Mesodermal cell (in vitro differentiated cells): ENCODE results near the gene NRM.

Source experiments
- H3K27ac ChIP-seq: 2 replicates; pipeline ENCODE4 v1.7.0; 2013; ENCODE audit warnings: mild to moderate bottlenecking, low read depth, low read length, moderate library complexity; ENCODE audit not compliant: severe bottlenecking
- H3K36me3 ChIP-seq: 2 replicates; pipeline ENCODE4 v1.7.1; 2013; ENCODE audit warnings: mild to moderate bottlenecking, low read length, moderate library complexity; ENCODE audit not compliant: control insufficient read depth, insufficient read depth
- H3K4me1 ChIP-seq: one replicate; pipeline ENCODE4 v1.7.1; 2013; ENCODE audit warnings: mild to moderate bottlenecking, low read length; ENCODE audit not compliant: insufficient read depth, control insufficient read depth, poor library complexity, severe bottlenecking
- H3K4me3 ChIP-seq: 2 replicates; pipeline ENCODE4 v1.7.0; 2013; ENCODE audit warnings: low read length, control low read depth, mild to moderate bottlenecking; ENCODE audit not compliant: insufficient read depth, poor library complexity, severe bottlenecking; ENCODE audit errors: extremely low read depth
- H3K9me3 ChIP-seq: 2 replicates; pipeline ENCODE4 v1.7.1; 2013; ENCODE audit warnings: mild to moderate bottlenecking, low read length, moderate library complexity; ENCODE audit not compliant: control insufficient read depth
- WGBS, 2 experiments: methylation state at CpG; one replicate each; pipeline ENCODE4 v1.1.5; 2013; ENCODE audit warnings: missing lambda C conversion rate in 2 of 2; ENCODE audit not compliant: insufficient coverage in 2 of 2; 5-methylcytosine and 5-hydroxymethylcytosine counted together

NRM gene

DNA sequence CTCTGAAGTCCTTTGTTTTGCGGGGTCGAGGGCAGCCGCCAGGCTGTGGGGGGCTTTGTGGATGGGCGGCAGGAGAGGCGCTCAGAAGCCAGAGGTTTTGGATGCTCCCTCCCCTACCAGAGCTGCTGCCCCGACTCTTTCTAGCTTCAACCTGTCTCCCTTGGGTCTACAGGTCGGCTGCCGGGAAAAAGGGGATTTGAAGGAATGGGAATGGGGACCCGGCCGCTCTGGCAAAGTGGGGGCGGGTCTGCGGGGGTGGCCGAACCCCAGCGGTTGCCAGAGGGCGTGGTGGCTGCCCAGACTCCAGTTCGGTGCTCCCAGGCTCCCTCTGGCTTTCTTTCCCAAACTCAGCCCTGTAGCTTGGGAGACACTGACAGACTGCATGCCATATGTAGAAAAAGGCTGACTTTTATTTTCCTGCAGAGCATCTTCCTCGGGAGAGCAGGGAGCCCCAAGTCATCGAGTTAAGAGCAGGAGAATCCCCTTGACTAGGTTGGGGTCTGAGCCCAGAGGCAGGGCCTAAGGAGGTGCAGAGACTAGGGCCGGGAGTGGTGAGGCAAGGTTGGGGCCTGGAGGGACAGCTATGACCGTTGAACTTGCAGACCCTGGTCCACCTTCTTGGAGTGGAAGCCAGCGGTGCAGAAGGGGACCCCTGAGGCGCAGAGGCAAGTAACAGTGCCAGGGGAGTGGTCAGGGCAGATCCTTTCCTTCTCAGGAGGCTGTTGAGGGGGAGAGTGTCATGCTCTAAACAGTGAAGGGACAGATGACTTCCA, 2.9 kb downstream of the NRM start:
- Histone ChIP-seq H3K36me3 (peaks cover 32% of the 10 kb centered on the region), H3K4me3 (peak overlapping the region; percentile 68), H3K9me3 (no peaks in the 10 kb centered on the region), H3K27ac (peak overlapping the region; percentile 95), H3K4me1 (peaks cover 27% of the 10 kb centered on the region)
- WGBS, 2 experiments, result 25 to 41% methylated on average over 11 to 15 of the region's 22 CpGs

DNA sequence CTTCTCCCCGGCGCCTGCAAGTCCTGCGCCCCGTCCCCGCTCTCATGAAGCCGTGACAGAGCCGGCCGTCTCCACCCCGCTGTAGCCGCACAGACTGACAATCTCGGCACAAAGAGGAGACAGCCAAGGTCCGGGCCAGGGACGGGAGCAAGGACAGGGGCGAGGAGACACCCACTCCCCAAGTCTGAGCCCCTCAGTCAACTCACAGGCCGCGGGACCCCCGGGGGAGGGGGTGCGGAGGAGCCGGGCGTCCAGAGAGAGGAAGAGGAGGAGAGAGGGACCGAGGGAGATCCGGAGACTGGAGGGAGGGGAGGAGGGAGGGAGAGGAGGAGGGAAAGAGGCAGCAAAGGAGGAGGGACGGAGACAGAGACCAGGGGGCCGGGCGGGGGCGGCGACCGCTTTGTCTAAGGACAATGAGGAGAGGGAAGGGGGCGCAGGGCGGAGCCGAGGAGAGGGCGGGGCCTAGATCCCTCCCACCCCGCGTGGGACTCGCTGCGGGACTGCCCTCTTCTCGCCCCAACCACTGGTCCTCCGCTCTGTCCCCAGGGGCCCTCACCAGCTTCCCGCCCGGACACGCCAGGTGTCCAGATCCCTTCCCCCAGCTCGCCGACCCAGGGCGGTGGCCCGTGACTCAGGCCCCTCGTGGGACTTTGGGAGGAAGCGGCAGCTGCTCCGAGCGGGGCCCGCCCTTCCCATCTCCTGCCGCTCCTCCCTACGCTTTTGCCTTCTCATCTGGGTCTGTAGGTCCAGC, 3.7 kb downstream of the NRM start:
- peak overlapping the region; percentile 95 for H3K27ac ChIP-seq
- peak overlapping the region; percentile 68 for H3K4me3 ChIP-seq
- H3K4me1 ChIP-seq, result peaks cover 27% of the 10 kb centered on the region
- H3K36me3 ChIP-seq, result peaks cover 36% of the 10 kb centered on the region
- H3K9me3 ChIP-seq, result no peaks in the 10 kb centered on the region
- 0 to 2% methylated on average over 21 to 33 of the region's 52 CpGs for WGBS, 2 experiments

DNA sequence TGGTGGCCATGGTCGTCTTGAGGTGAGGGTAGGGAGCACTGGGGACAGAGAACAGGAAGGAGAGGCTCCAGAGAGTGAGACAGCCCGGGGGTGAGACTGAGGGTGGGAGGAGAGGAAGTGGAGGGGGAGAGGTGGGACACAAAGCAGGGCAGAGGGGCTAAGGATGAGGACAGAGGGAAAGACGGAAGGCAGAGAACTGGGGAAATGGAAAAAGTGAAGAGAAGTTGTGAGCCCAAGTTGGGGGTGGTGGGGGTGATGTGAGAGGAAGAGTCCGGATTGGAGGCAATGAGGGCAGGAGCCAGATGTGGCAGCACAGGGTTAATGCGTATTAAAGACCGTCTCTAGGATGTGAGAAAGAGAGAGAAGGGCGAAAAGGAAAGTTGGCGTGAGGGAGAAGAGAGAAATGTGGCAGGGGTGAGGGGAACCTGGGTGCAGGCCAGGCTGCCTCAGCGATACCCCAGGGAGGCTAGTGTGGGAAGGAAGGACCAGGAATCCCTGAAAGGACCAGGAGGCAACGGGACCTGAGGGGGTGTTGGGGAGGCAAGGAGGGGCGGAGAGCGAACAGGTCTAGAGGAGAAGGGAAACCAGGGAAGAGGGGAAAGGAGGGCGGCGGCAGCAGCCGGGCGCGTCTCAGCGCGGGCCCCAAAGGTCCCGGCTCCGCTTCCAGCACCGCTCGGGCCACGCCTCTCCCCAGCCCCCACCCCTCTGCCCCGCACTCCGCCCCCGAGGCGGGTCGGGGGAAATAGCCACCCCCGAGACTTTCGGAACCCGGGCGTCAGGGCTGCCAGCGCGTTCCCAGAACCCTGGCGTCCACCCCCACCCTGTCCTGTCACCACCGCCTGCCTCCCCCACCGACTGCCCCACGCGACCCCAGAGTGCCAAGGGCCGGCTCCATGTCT, 4.5 kb downstream of the NRM start, which contains the start of gene PPP1R18:
PPP1R18 (minus strand) TSS at position 637 of the 899 bp plus-strand sequence; CDS start at position 10, 627 bp downstream.
- H3K9me3 ChIP-seq, result no peaks in the 10 kb centered on the region
- H3K36me3 ChIP-seq, result peaks cover 44% of the 10 kb centered on the region
- H3K4me1 ChIP-seq, result peaks cover 22% of the 10 kb centered on the region
- 1 to 3% methylated on average over 15 to 19 of the region's 41 CpGs for WGBS, 2 experiments
- peak within 1 kb of the TSS; percentile 95 for H3K27ac ChIP-seq
- H3K4me3 ChIP-seq, result peak within 1 kb of the TSS; percentile 68

DNA sequence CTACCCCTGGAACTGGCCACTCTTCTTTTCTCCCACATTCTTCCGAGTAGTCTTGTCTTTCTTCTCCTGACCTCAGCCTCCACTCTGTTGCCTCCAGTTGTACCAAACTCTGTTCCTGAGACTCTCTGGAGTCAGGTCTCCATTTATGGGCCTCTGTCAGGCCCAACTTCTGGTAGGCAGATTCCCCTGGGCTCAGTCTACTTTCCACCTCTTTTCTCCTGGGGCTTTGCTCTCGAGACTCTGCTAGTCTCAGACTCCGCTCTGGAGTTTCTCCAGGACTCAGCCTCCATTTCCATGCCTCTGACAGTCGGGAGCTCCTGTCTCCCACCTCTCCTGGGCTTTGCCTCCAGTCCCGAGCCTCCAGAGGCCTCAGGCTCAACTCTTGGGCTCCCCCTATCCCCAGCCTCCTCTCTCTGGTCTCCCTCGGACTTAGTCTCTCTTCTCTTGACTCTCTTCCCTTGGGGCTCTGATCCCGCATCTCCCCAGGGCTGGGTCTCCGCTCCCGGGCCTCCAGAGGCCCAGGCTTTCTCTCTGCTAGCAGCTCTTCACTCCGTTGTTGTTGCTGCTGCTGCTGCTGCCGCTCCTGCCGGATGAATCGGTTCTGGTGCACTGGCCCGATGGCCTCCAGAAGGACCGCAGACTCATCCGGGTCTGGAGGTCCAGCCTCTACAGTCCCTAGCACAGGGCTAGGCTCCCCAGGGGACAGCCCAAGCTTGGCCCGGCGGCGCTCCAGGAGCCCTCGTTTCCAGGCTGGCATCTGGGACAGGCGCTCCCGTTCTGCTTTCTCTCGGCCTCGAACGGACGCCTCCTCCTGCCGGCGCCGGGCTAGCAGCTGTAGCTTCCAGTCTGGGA, 5.4 kb downstream of the NRM start:
- Histone ChIP-seq H3K27ac (peak overlapping the region; percentile 95), H3K4me3 (peak overlapping the region; percentile 68), H3K36me3 (peaks cover 53% of the 10 kb centered on the region), H3K4me1 (peaks cover 24% of the 10 kb centered on the region), H3K9me3 (no peaks in the 10 kb centered on the region)
- 40 to 58% methylated on average over 29 of the region's 29 CpGs for WGBS, 2 experiments

DNA sequence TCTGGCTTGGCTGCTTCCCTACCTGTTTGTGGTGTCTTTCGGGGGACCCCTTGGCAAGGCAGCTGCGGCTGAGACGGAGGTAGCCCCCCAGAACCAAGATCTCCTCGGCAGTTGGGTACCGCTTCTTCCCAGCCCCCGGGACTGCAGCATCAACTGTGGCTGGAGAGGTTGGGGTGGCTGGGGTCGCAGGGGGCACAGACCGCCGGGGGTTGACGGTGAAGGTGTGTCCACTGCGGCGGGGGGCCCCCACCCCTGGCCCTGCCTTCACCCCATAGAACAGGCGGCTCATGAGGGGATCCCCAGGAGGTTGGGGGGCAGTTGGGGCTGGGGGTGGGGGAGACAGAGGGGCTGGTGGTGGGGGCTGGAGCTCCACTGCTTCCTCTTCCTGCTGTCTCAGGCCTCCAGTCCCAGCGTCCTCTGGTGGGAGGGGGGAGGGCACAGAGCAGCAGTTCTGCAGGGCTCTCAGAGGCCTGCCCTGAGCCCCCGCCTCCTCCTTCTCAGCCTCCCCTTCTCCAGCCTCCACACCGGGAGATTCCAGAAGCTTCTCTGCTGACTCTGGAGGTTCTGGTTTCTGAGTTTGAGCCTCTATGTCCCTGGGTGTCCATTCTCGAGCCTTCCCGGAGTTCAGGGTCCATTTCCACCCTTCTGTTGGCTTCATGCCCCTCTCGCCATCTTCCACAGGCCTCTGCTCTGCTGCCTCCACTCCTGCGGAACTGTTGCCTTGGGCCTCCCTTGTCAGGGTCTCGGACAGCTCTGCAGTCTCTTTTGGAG, 6.2 kb downstream of the NRM start:
- 47 to 57% methylated on average over 7 to 12 of the region's 21 CpGs for WGBS, 2 experiments
- H3K4me1 ChIP-seq, result peaks cover 26% of the 10 kb centered on the region
- peaks cover 61% of the 10 kb centered on the region for H3K36me3 ChIP-seq
- no peaks in the 10 kb centered on the region for H3K9me3 ChIP-seq
- peak overlapping the region; percentile 68 for H3K4me3 ChIP-seq
- peak overlapping the region; percentile 93 for H3K27ac ChIP-seq

DNA sequence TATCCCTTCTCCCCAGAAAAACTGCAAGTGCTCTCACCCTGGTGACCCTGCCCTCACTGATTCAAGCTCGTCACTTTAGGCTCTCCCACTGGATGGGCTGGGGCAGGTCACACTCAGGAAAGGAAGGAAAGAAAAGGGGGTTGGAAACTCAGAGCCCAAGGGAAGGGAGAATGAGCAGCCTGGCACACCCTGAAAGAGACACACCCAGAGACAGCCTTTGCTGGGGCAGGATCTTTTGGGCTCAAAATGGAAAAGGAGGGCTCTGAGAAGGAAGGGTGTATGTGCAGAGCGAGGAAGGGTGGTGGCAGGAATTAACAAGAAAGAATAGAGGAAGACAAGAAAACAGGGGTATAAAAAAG, 6.8 kb downstream of the NRM start:
- Histone ChIP-seq H3K4me3 (peak overlapping the region; percentile 68), H3K9me3 (no peaks in the 10 kb centered on the region), H3K4me1 (peaks cover 25% of the 10 kb centered on the region), H3K36me3 (peaks cover 66% of the 10 kb centered on the region), H3K27ac (peak overlapping the region; percentile 93)
- WGBS, 2 experiments, result 53 to 80% methylated on average over 1 of the region's 2 CpGs

DNA sequence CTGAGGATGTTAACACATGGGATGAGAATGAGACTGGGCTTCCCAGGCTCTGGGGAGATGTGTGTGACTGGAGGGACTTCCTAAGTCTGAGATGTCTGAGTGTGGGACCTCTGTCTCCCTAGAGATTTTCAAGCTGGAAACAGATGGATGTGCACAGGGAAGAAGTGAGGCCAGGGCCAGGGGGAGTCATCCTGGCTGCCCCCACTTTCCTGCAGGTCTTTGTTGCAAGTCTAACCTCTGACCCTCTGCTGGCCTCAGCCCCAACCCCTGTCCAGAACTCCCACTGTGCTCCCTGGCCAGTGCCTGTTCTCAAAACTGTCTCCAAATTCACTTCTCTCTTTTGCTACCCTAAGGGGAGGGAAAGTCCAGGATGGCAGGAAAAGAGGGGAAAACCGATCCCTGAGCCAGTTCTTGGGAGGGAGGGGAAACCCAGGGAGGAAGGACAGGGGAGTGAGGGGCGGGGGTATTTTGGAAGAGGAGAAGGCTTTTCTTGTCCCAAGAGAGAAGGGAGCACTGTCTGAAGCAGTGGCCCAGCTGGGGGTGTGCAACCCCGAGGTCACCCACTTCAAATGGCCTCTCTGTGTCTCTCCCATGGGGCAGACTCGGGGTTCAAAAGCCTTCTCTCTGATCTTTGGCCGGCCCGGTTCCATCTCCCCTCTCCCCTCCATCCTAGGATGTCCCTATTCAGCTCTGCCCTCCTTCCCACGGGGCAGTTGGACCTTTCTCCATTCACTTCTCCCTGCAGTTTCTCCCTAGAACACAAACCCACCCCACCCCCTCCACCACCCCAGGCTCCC, 7.4 kb downstream of the NRM start:
- WGBS, 2 experiments, result 17 to 23% methylated on average over 3 to 7 of the region's 7 CpGs
- peaks cover 67% of the 10 kb centered on the region for H3K36me3 ChIP-seq
- peak overlapping the region; percentile 68 for H3K4me3 ChIP-seq
- H3K9me3 ChIP-seq, result no peaks in the 10 kb centered on the region
- H3K4me1 ChIP-seq, result peaks cover 20% of the 10 kb centered on the region
- H3K27ac ChIP-seq, result peak overlapping the region; percentile 93

DNA sequence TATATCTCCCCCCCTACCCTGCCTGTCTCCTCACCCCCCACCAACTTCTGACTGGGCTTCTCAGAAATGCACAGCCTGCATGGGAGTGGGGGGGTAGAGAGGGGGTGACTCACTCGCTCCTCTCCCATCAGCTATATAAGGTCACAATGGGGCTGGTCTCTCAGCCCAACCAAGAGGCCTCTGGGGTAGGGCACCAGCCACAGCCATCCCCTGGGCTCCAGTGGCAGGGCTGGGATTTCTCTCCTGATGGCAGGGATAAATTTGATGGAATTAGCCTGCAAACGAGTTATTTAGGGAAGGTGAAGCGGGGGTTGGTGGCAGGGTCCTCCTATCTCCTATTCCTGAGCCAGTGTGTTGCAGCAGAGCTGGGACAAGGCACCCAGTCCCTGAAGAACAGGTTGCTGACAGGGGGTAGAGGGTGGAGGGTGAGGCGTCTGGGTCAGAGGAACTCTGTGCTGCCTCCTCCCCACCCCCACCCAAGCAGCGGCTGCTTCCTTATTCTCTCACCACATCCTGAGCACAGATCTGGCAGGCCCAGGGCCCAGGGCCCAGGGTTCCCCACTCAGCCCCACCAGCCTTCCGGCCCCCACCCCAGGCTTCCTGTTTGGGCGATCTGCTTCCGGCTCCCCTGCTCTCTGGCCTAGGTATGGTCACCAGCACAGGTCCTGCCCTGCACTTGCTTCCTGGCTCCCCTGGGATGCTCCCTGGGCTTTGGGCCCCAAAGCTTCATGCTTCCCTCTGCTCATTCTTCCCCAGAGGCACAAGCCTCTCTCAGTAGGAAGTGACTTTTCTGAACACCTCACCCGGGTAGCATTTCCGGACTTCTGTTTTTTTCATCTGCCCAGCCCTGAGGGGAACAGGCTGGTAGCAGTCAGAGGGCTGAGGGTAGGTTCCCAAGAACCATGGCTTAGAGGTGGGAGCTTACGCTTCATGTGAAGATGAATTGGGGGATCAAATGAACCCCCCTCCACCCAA, 8.4 kb downstream of the NRM start:
- Histone ChIP-seq H3K9me3 (no peaks in the 10 kb centered on the region), H3K27ac (peak overlapping the region; percentile 93), H3K4me1 (peaks cover 17% of the 10 kb centered on the region), H3K4me3 (peak overlapping the region; percentile 68), H3K36me3 (peaks cover 71% of the 10 kb centered on the region)
- WGBS, 2 experiments, result 6 to 29% methylated on average over 5 to 7 of the region's 11 CpGs
